Activated CD4-positive, alpha-beta T cell treated with anti-CD3 and anti-CD28 coated beads for 1 hour (primary cell): ENCODE data around the gene SPRY4.
A peak's percentile ranks its signal among the peaks of the same experiment; 100 is the strongest.
"Not testable (repeated sequence)": the region's sequence is repeated elsewhere in the genome, so short reads cannot be mapped to it uniquely, and the experiment has no call there.

Experiments
- DNase-seq: peaks from one replicate; pipeline ENCODE4 v3.0.0-alpha.2; 2020

The SPRY4 gene

GRCh38 chr5:142324871-142325724 lies at the start of gene SPRY4:
SPRY4 (minus strand) TSS chr5:142325021; CDS start chr5:142315108, 9,913 bp downstream.
- DNase-seq, result peak; percentile 63

- DNase-seq, result no peak
Observed at GRCh38 chr5:142368529-142368928, 43.7 kb upstream of the SPRY4 start.

GRCh38 chr5:142366007-142366406 lies 41.2 kb upstream of the SPRY4 start:
- no peak for DNase-seq

- DNase-seq, result no peak
Observed at GRCh38 chr5:142364251-142365145, 39.7 kb upstream of the SPRY4 start.

- DNase-seq, result no peak
Observed at GRCh38 chr5:142363619-142363963, 38.8 kb upstream of the SPRY4 start.

GRCh38 chr5:142362193-142362592 lies 37.4 kb upstream of the SPRY4 start:
- not testable (repeated sequence) for DNase-seq

- no peak for DNase-seq
Observed at GRCh38 chr5:142360607-142361120, 35.8 kb upstream of the SPRY4 start.

GRCh38 chr5:142360051-142360498 lies 35.3 kb upstream of the SPRY4 start:
- DNase-seq, result no peak

GRCh38 chr5:142358648-142359047 lies 33.8 kb upstream of the SPRY4 start:
- no peak for DNase-seq

- DNase-seq, result no peak
Observed at GRCh38 chr5:142358121-142358520, 33.3 kb upstream of the SPRY4 start.

GRCh38 chr5:142357469-142358090 lies 32.8 kb upstream of the SPRY4 start:
- DNase-seq, result no peak

- DNase-seq, result peak; percentile 86
Observed at GRCh38 chr5:142356716-142357468, 32.1 kb upstream of the SPRY4 start.

- no peak for DNase-seq
Observed at GRCh38 chr5:142356349-142356715, 31.5 kb upstream of the SPRY4 start.

GRCh38 chr5:142353071-142353472 lies 28.3 kb upstream of the SPRY4 start:
- no peak for DNase-seq

GRCh38 chr5:142350021-142350420 lies 25.2 kb upstream of the SPRY4 start:
- DNase-seq, result no peak

GRCh38 chr5:142346706-142347105 lies 21.9 kb upstream of the SPRY4 start:
- DNase-seq, result no peak

- not testable (repeated sequence) for DNase-seq
Observed at GRCh38 chr5:142344915-142345314, 20.1 kb upstream of the SPRY4 start.

- no peak for DNase-seq
Observed at GRCh38 chr5:142343531-142343930, 18.7 kb upstream of the SPRY4 start.

GRCh38 chr5:142342128-142342981 lies 17.5 kb upstream of the SPRY4 start:
- no peak for DNase-seq

GRCh38 chr5:142339781-142340180 lies 15.0 kb upstream of the SPRY4 start:
- DNase-seq, result no peak

GRCh38 chr5:142334538-142334937 lies 9.7 kb upstream of the SPRY4 start:
- DNase-seq, result no peak
